Thoracic aorta (tissue), 2 donors: ENCODE results near the gene USH1G. TPM values are rescaled to one million over a fixed set of nuclear protein-coding genes. Genes with fewer than 3 reads are reported as not detected.

ENCODE experiments used
- ATAC-seq: fragments of 150-250 bp; one replicate; pipeline ENCODE4 v1.8.0; 2017; ENCODE audit warnings: low read depth; ENCODE audit not compliant: insufficient number of reproducible peaks, low FRiP score
- DNase-seq: peaks from one replicate; pipeline ENCODE4 v3.0.0-alpha.2; 2020; ENCODE audit warnings: low spot score
- H3K27ac ChIP-seq, 2 donors: fragments of 200-600 bp; sonication (generic); 1 replicate in 1 of 2; 2 replicates in 1 of 2; pipeline ENCODE4 v1.5.1; 2016; ENCODE audit warnings: mild to moderate bottlenecking in 2 of 2, moderate library complexity in 2 of 2
- H3K27me3 ChIP-seq: fragments of 200-600 bp; sonication (generic); replicated peaks from 2 replicates; pipeline ENCODE4 v1.6.0; 2016; ENCODE audit warnings: mild to moderate bottlenecking; ENCODE audit not compliant: insufficient read depth
- H3K36me3 ChIP-seq: fragments of 200-600 bp; sonication (generic); one replicate; pipeline ENCODE4 v1.5.1; 2016
- H3K4me1 ChIP-seq, 2 donors: fragments of 200-600 bp; sonication (generic); 1 replicate in 1 of 2; 2 replicates in 1 of 2; pipeline versions ENCODE4 v1.5.1 to v1.6.0; 2016; ENCODE audit warnings: low read depth in 2 of 2, mild to moderate bottlenecking in 1 of 2; ENCODE audit not compliant: control insufficient read depth in 1 of 2
- H3K4me3 ChIP-seq: fragments of 200-600 bp; sonication (generic); 2 replicates; pipeline ENCODE4 v1.5.1; 2016; ENCODE audit warnings: mild to moderate bottlenecking
- H3K9me3 ChIP-seq: fragments of 200-600 bp; sonication (generic); 2 replicates; pipeline ENCODE4 v1.5.1; 2016
- total RNA-seq, 2 donors: library from RNA; depleted of rRNA; stranded (reverse); fragments of >200 nt; gene quantifications; one replicate each; pipeline versions ENCODE4 v1.1.0 to v1.2.3, GENCODE V29; 2016
- TF ChIP-seq, protein P1 (sequence below): fragments of 200-600 bp; sonication (generic); IDR thresholded peaks from one replicate; pipeline ENCODE4 v1.5.1; 2019; ENCODE audit warnings: antibody characterized with exemption

USH1G gene
- total RNA-seq, 2 donors from 2014 or later, result not detected

GRCh38 chr17:74920642-74921025, 2.4 kb downstream of the USH1G start:
- no peak for ATAC-seq
- Histone ChIP-seq H3K27ac (no peak overlapping the region), H3K4me3 (no peak overlapping the region), H3K9me3 (no peaks in the 10 kb centered on the region), H3K27me3 (peaks cover 4% of the 10 kb centered on the region), H3K36me3 (no peaks in the 10 kb centered on the region), H3K4me1 (peaks cover 18 to 19% of the 10 kb centered on the region in 2 donors)
- TF ChIP-seq, protein P1, sequence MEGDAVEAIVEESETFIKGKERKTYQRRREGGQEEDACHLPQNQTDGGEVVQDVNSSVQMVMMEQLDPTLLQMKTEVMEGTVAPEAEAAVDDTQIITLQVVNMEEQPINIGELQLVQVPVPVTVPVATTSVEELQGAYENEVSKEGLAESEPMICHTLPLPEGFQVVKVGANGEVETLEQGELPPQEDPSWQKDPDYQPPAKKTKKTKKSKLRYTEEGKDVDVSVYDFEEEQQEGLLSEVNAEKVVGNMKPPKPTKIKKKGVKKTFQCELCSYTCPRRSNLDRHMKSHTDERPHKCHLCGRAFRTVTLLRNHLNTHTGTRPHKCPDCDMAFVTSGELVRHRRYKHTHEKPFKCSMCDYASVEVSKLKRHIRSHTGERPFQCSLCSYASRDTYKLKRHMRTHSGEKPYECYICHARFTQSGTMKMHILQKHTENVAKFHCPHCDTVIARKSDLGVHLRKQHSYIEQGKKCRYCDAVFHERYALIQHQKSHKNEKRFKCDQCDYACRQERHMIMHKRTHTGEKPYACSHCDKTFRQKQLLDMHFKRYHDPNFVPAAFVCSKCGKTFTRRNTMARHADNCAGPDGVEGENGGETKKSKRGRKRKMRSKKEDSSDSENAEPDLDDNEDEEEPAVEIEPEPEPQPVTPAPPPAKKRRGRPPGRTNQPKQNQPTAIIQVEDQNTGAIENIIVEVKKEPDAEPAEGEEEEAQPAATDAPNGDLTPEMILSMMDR, result no peak
- no peak for DNase-seq

GRCh38 chr17:74920306-74920620, 2.8 kb downstream of the USH1G start:
- ATAC-seq, result no peak
- Histone ChIP-seq H3K9me3 (no peaks in the 10 kb centered on the region), H3K27me3 (peaks cover 4% of the 10 kb centered on the region), H3K36me3 (no peaks in the 10 kb centered on the region), H3K4me1 (peaks cover 18 to 19% of the 10 kb centered on the region in 2 donors), H3K4me3 (no peak overlapping the region), H3K27ac (no peak overlapping the region)
- DNase-seq, result no peak
- TF ChIP-seq, protein P1, result no peak

- peaks cover 16 to 17% of the 10 kb centered on the region in 2 donors for H3K4me1 ChIP-seq
- no peaks in the 10 kb centered on the region for H3K9me3 ChIP-seq
- no peaks in the 10 kb centered on the region for H3K36me3 ChIP-seq
- DNase-seq (no peak), ATAC-seq (no peak)
- TF ChIP-seq, protein P1, result no peak
- H3K27ac ChIP-seq, result no peak overlapping the region
- peaks cover 4% of the 10 kb centered on the region for H3K27me3 ChIP-seq
- H3K4me3 ChIP-seq, result no peak overlapping the region
Observed at GRCh38 chr17:74919440-74920305, 3.4 kb downstream of the USH1G start.

GRCh38 chr17:74918906-74919305, 4.1 kb downstream of the USH1G start:
- Histone ChIP-seq H3K9me3 (no peaks in the 10 kb centered on the region), H3K4me3 (no peak overlapping the region), H3K4me1 (peaks cover 8 to 10% of the 10 kb centered on the region in 2 donors), H3K27ac (no peak overlapping the region), H3K27me3 (peaks cover 2% of the 10 kb centered on the region), H3K36me3 (no peaks in the 10 kb centered on the region)
- TF ChIP-seq, protein P1, result no peak
- ATAC-seq, result no peak
- no peak for DNase-seq

GRCh38 chr17:74917430-74917829, 5.6 kb downstream of the USH1G start:
- TF ChIP-seq, protein P1, result no peak
- no peaks in the 10 kb centered on the region for H3K9me3 ChIP-seq
- no peak overlapping the region for H3K4me3 ChIP-seq
- no peaks in the 10 kb centered on the region for H3K27me3 ChIP-seq
- H3K4me1 ChIP-seq, result no peaks in the 10 kb centered on the region
- no peaks in the 10 kb centered on the region for H3K36me3 ChIP-seq
- no peak overlapping the region for H3K27ac ChIP-seq
- no peak for ATAC-seq
- DNase-seq, result no peak
